Spleen (tissue), 11 donors: ENCODE measurements around the gene KNL1. TPM values are rescaled to one million over a fixed set of nuclear protein-coding genes. Genes with fewer than 3 reads are reported as not detected.
"Not testable (repeated sequence)": the region's sequence is repeated elsewhere in the genome, so short reads cannot be mapped to it uniquely, and the experiment has no call there.

Source experiments
- DNase-seq: peaks from one replicate; pipeline ENCODE4 v3.0.0-alpha.2; 2020
- H3K27ac ChIP-seq, 8 donors: fragments of 200-600 bp; sonication (generic) in 7 of 8; 1 replicate in 4 of 8; 2 replicates in 4 of 8; pipeline versions ENCODE4 v1.5.0 to v1.8.0; 2016 to 2021; ENCODE audit warnings: inconsistent platforms in 4 of 8, mild to moderate bottlenecking in 4 of 8, moderate library complexity in 1 of 8
- H3K27me3 ChIP-seq, 7 donors: fragments of 200-600 bp; sonication (generic) in 6 of 7; replicated peaks in 1 of 7; 1 replicate in 4 of 7; 2 replicates in 3 of 7; pipeline versions ENCODE4 v1.5.0 to v1.8.0; 2016 to 2021; ENCODE audit warnings: inconsistent platforms in 3 of 7, mild to moderate bottlenecking in 1 of 7
- H3K36me3 ChIP-seq, 6 donors: fragments of 200-600 bp; sonication (generic) in 5 of 6; 1 replicate in 4 of 6; 2 replicates in 2 of 6; pipeline versions ENCODE4 v1.5.0 to v1.8.0; 2016 to 2021; ENCODE audit warnings: inconsistent platforms in 2 of 6
- H3K4me1 ChIP-seq, 6 donors: fragments of 200-600 bp; sonication (generic) in 5 of 6; 1 replicate in 3 of 6; 2 replicates in 3 of 6; pipeline versions ENCODE4 v1.5.0 to v1.8.0; 2016 to 2021; ENCODE audit warnings: inconsistent platforms in 3 of 6
- H3K4me3 ChIP-seq, 8 donors: fragments of 200-600 bp; sonication (generic) in 7 of 8; 1 replicate in 4 of 8; 2 replicates in 4 of 8; pipeline versions ENCODE4 v1.5.0 to v1.8.0; 2016 to 2021; ENCODE audit warnings: inconsistent platforms in 4 of 8, mild to moderate bottlenecking in 4 of 8, moderate library complexity in 2 of 8
- H3K9me3 ChIP-seq, 8 donors: fragments of 200-600 bp; sonication (generic) in 7 of 8; 1 replicate in 4 of 8; 2 replicates in 4 of 8; pipeline versions ENCODE4 v1.5.0 to v1.8.0; 2016 to 2021; ENCODE audit warnings: inconsistent platforms in 4 of 8
- POLR2A ChIP-seq, 3 donors: fragments of 450-650 bp; IDR thresholded peaks; one replicate each; pipeline ENCODE4 v1.5.1; 2017; ENCODE audit warnings: antibody characterized with exemption in 3 of 3, mild to moderate bottlenecking in 1 of 3
- POLR2AphosphoS5 ChIP-seq, 3 donors: sonication (generic); formaldehyde crosslinking; IDR thresholded peaks; one replicate each; pipeline ENCODE4 v1.5.1; 2017; ENCODE audit warnings: antibody characterized with exemption in 3 of 3
- WGBS, 5 donors: extraction: QIAGEN DNeasy Blood & Tissue Kit in 3 of 5; methylation state at CpG; one replicate each; pipeline versions ENCODE4 v1.1.5 to v1.1.7; 2013 to 2018; 5-methylcytosine and 5-hydroxymethylcytosine counted together
- intact Hi-C: fragments of 100-400 bp; cut with DNase I; formaldehyde crosslinking; loops from one replicate; pipeline ENCODE4 v1.15.0; 2023; ENCODE audit warnings: low total_unique reads
- polyA plus RNA-seq, 3 donors: library from polyadenylated mRNA; stranded (reverse); fragments of 200-250 nt; gene quantifications; one replicate each; pipeline ENCODE4 v1.2.1, GENCODE V29; 2013
- total RNA-seq, 7 donors: library from RNA; depleted of rRNA in 3 of 7; stranded (reverse); fragments of >200 nt in 3 of 7; fragmentation: NEBNext Ultra II Directional in 4 of 7; extraction: Animal tissue kit (Norgen Biotek cat#: 25700) in 4 of 7; gene quantifications; one replicate each; pipeline versions ENCODE4 v1.1.0 to v1.2.1, GENCODE V29; 2016 to 2021
- TF ChIP-seq, protein P1 (sequence below), 11 experiments: fragments of 200-600 bp in 7 of 11; fragments of 450-650 bp in 4 of 11; sonication (generic) in 4 of 11; IDR thresholded peaks in 8 of 11; conservative IDR thresholded peaks in 3 of 11; 1 replicate in 7 of 11; 2 replicates in 4 of 11; pipeline versions ENCODE4 v1.4.0 to v1.8.0; 2016 to 2021; ENCODE audit warnings: antibody characterized with exemption in 11 of 11, inconsistent platforms in 4 of 11, mild to moderate bottlenecking in 1 of 11
- donor health status: healthy with polysubstance abuse.
- donor health status: DM: no; HTN: no; CAD: no; lungs with moderate emphysema.
- donor health status: DM: no; HTN: no; CAD: no.
- donor health status: Bipolar disorder and iron deficiency.
- donor health status: healthy.
- donor health status: DM: no; HTN: no; CAD: no.
- donor health status: DM: yes; HTN: yes; CAD: no.

KNL1 gene
- total and polyA plus RNA-seq, 10 donors, result 0.52 to 9.7 (median 4.2) TPM

GRCh38 chr15:40575113-40575512 is 18.9 kb upstream of the KNL1 start:
- no peaks in the 10 kb centered on the region for H3K27me3 ChIP-seq
- H3K4me3 ChIP-seq, result no peak overlapping the region
- no peak for DNase-seq
- intact Hi-C loops, result no loop called here
- H3K9me3 ChIP-seq, result no peaks in the 10 kb centered on the region
- H3K27ac ChIP-seq, result no peak overlapping the region
- TF ChIP-seq POLR2AphosphoS5 (IDR thresholded peaks at IDR 0.05) (no peak), POLR2A (IDR thresholded peaks at IDR 0.05) (no peak)
- TF ChIP-seq, protein P1, sequence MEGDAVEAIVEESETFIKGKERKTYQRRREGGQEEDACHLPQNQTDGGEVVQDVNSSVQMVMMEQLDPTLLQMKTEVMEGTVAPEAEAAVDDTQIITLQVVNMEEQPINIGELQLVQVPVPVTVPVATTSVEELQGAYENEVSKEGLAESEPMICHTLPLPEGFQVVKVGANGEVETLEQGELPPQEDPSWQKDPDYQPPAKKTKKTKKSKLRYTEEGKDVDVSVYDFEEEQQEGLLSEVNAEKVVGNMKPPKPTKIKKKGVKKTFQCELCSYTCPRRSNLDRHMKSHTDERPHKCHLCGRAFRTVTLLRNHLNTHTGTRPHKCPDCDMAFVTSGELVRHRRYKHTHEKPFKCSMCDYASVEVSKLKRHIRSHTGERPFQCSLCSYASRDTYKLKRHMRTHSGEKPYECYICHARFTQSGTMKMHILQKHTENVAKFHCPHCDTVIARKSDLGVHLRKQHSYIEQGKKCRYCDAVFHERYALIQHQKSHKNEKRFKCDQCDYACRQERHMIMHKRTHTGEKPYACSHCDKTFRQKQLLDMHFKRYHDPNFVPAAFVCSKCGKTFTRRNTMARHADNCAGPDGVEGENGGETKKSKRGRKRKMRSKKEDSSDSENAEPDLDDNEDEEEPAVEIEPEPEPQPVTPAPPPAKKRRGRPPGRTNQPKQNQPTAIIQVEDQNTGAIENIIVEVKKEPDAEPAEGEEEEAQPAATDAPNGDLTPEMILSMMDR (IDR thresholded peaks at IDR 0.05 in 8 of 11, conservative IDR thresholded peaks at IDR 0.05 in 3 of 11), result no peak
- H3K36me3 ChIP-seq, result peaks cover 0 to 48% (median 30%) of the 10 kb centered on the region in 6 donors
- peaks cover 8 to 21% (median 15%) of the 10 kb centered on the region in 6 donors for H3K4me1 ChIP-seq

DNA sequence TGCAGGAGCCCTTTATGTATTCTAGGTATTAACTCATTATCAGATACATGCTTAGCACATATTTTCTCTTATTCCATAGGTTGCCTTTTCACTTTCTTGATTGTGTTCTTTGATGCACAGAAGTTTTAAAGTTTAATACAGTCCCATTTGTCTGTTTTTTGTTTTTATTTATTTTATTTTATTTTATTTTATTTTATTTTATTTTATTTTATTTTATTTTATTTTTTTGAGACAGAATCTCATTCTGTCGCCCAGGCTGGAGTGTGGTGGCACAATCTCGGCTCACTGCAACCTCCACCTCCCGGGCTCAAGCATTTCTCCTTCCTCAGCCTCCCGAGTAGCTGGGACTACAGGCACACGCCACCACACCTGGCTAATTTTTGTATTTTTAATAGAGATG is 17.1 kb upstream of the KNL1 start:
- H3K27me3 ChIP-seq, H3K4me1 ChIP-seq, intact Hi-C loops, DNase-seq, H3K9me3 ChIP-seq, H3K4me3 ChIP-seq, H3K27ac ChIP-seq: not testable (repeated sequence)
- WGBS, 5 donors, result 96 to 99% (median 97%) methylated on average over 5 of the region's 5 CpGs
- H3K36me3 ChIP-seq, result peaks cover 0 to 42% (median 26%) of the 10 kb centered on the region in 6 donors

DNA sequence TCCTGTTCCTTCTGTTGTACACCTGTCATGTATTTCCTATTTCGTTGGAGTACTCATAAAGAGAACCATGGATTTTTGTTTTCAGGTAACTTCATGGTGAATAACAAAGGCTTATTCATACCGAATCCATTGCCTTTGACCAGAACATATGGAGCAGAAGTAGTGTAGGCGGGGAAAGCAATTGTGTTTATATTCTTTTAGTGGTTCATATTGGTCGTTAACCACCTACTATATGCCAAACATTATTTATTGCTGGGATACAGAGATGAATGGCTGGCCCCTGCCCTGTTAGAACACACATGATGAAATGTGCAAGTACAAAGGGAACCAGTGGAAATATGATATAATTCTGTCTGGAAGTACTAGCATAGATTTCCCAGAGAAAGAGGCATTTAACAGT is 15.2 kb upstream of the KNL1 start:
- Histone ChIP-seq H3K36me3 (peaks cover 0 to 22% (median 13%) of the 10 kb centered on the region in 6 donors), H3K27ac (no peak overlapping the region), H3K4me3 (no peak overlapping the region), H3K4me1 (peaks cover 0 to 6% (median 0%) of the 10 kb centered on the region in 6 donors), H3K9me3 (peaks cover 0 to 5% (median 0%) of the 10 kb centered on the region in 8 donors), H3K27me3 (no peaks in the 10 kb centered on the region)
- no peak for TF ChIP-seq POLR2A (IDR thresholded peaks at IDR 0.05)
- TF ChIP-seq, protein P1 (IDR thresholded peaks at IDR 0.05 in 8 of 11, conservative IDR thresholded peaks at IDR 0.05 in 3 of 11), result no peak
- TF ChIP-seq POLR2AphosphoS5 (IDR thresholded peaks at IDR 0.05), result no peak
- DNase-seq, result no peak
- intact Hi-C loops, result no loop called here
- 62 to 87% (median 69%) methylated on average over 4 of the region's 4 CpGs for whole genome bisulfite sequencing, 5 donors

DNA sequence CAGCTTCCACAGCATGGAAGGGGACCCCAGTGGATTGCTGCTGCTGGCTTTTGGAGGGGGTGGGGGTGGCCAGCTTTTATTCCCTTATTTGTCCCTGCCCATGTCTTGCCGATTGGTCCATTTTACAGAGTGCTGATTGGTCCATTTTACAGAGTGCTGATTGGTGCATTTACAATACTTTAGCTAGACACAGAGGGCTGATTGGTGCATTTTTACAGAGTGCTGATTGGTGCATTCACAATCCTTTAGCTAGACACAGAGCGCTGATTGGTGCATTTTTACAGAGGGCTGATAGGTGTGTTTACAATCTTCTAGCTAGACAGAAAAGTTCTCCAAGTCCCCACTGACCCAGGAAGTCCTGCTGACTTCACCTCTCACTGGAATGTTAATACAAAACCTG is 12.3 kb upstream of the KNL1 start:
- H3K4me3 ChIP-seq, DNase-seq, H3K27ac ChIP-seq, H3K4me1 ChIP-seq, H3K9me3 ChIP-seq, H3K27me3 ChIP-seq, H3K36me3 ChIP-seq, intact Hi-C loops: not testable (repeated sequence)
- WGBS, 5 donors, result 72 to 100% (median 78%) methylated on average over 2 of the region's 2 CpGs

DNA sequence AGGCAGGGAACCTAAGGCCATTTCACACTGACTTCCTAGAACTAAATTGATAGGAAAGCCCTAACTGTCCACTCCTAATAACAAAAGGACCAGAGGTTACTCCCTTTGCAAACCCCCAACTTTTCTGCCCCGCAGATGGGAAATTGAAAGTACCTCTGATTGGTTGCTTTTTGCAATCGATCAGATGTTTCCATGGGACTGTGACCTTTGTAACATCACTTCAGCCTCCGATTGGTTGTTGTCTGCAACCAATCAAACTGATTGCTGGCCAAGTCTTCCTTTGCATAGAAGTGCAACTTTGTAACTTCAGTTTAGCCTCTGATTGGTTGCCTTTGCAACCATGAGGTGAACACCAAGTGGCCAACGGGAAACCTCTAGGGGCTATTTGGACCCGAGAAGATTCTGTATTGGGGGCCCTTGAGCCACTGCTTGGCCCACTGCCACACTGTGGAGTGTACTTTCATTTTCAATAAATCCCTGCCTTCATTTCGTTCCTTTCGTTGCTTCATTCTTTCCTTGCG is 11.3 kb upstream of the KNL1 start:
- H3K27me3 ChIP-seq, result no peaks in the 10 kb centered on the region
- intact Hi-C loops, result no loop called here
- H3K4me3 ChIP-seq, result peak overlapping the region in 7 of 8 donors; percentile 5 to 60 (median 32)
- H3K4me1 ChIP-seq, result peaks cover 0 to 6% (median 0%) of the 10 kb centered on the region in 6 donors
- H3K27ac ChIP-seq, result peak overlapping the region in 5 of 8 donors; percentile 33 to 59 (median 53)
- no peak for DNase-seq
- TF ChIP-seq, protein P1 (IDR thresholded peaks at IDR 0.05 in 8 of 11, conservative IDR thresholded peaks at IDR 0.05 in 3 of 11), result no peak
- TF ChIP-seq POLR2AphosphoS5 (IDR thresholded peaks at IDR 0.05) (no peak), POLR2A (IDR thresholded peaks at IDR 0.05) (no peak)
- H3K9me3 ChIP-seq, result peaks cover 0 to 5% (median 0%) of the 10 kb centered on the region in 8 donors
- 64 to 85% (median 76%) methylated on average over 8 of the region's 8 CpGs for WGBS, 5 donors
- no peaks in the 10 kb centered on the region for H3K36me3 ChIP-seq
